ENCODE results near the gene ZNF554. TPM values are rescaled to one million over a fixed set of nuclear protein-coding genes. Genes with fewer than 3 reads are reported as not detected.

Gene ZNF554
- polyA plus RNA-seq, 2 of the 4 experiments (the other 2 are of a cell fraction): 0.54 to 0.65 TPM

- no peak for ATAC-seq
- no peaks in the 10 kb centered on the region for H3K4me1 ChIP-seq
- no peak overlapping the region for H3K27ac ChIP-seq
- no peak for DNase-seq (ENCODE audit: low read depth in 1 of 2, low spot score in 1 of 2)
- ChIA-PET CTCF (interaction anchor here (0.7 to 0.9 kb wide), 2 partner anchors 9 to 37 kb away, joined by 3 read pairs; partner anchors contain the start of gene ZNF555), POLR2A (no interaction called here)
- TF ChIP-seq ELK1 (IDR thresholded peaks at IDR 0.05; ENCODE audit: low read depth, low read length): no peak
- TF ChIP-seq MAZ (IDR thresholded peaks at IDR 0.05; ENCODE audit: borderline replicate concordance, low read depth, low read length): no peak
- TF ChIP-seq ZSCAN20 (CRISPR knock-in tag; IDR thresholded peaks at IDR 0.05): no peak
- TF ChIP-seq CEBPB (IDR thresholded peaks at IDR 0.05): no peak
- no peak for TF ChIP-seq FOSL2 (IDR thresholded peaks at IDR 0.05)
- TF ChIP-seq FOSL2 (CRISPR knock-in tag; IDR thresholded peaks at IDR 0.05): no peak
- no peak for TF ChIP-seq NPAS2 (CRISPR knock-in tag; IDR thresholded peaks at IDR 0.05; ENCODE audit: borderline replicate concordance)
- no peak for TF ChIP-seq MAX (IDR thresholded peaks at IDR 0.05)
- TF ChIP-seq HOXA7 (CRISPR knock-in tag; IDR thresholded peaks at IDR 0.05): no peak
- no peak for TF ChIP-seq USF2 (IDR thresholded peaks at IDR 0.05)
- TF ChIP-seq CBX8 (IDR thresholded peaks at IDR 0.05): no peak
- no peak for TF ChIP-seq FOXS1 (CRISPR knock-in tag; IDR thresholded peaks at IDR 0.05)
- TF ChIP-seq ATOH8 (CRISPR knock-in tag; IDR thresholded peaks at IDR 0.05; ENCODE audit: low read depth): no peak
- no peak for TF ChIP-seq RFX5 (IDR thresholded peaks at IDR 0.05)
- no peak overlapping the region for H3K4me3 ChIP-seq
- no peak overlapping the region for H3K4me2 ChIP-seq
- 89% methylated on average over 3 of the region's 3 CpGs for WGBS (ENCODE audit: missing lambda C conversion rate)
- peaks cover 76% of the 10 kb centered on the region for H3K9me3 ChIP-seq
- no peak for FAIRE-seq
Observed at GRCh38 chr19:2850256-2850925, 30.7 kb downstream of the ZNF554 start.

DNA sequence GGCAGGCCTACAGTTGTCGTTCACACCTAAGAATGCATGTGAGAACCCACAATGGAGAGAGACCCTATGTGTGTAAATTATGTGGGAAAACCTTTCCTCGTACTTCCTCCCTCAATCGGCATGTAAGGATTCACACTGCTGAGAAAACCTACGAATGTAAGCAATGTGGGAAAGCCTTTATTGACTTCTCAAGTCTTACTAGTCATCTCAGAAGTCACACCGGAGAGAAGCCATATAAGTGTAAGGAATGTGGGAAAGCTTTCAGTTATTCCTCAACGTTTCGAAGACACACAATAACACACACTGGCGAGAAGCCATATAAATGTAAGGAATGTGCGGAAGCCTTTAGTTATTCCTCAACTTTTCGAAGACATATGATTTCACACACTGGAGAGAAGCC is 32.9 kb downstream of the ZNF554 start:
- 91% methylated on average over 10 of the region's 10 CpGs for WGBS (ENCODE audit: missing lambda C conversion rate)
- ATAC-seq (no peak), DNase-seq (ENCODE audit: low read depth in 1 of 2, low spot score in 1 of 2) (no peak), FAIRE-seq (no peak)
- H3K4me3 ChIP-seq: no peak overlapping the region
- ChIA-PET POLR2A (no interaction called here), CTCF (no interaction called here)
- no peak overlapping the region for H3K27ac ChIP-seq
- peaks cover 74% of the 10 kb centered on the region for H3K9me3 ChIP-seq
- no peak overlapping the region for H3K4me2 ChIP-seq
- TF ChIP-seq KDM5A (IDR thresholded peaks at IDR 0.05): no peak
- TF ChIP-seq HEYL (CRISPR knock-in tag; IDR thresholded peaks at IDR 0.05): no peak
- TF ChIP-seq POLR2AphosphoS2 (conservative IDR thresholded peaks at IDR 0.05; ENCODE audit: low read length): no peak
- TF ChIP-seq EP300 (IDR thresholded peaks at IDR 0.05): no peak
- TF ChIP-seq HDAC2 (IDR thresholded peaks at IDR 0.05): no peak
- TF ChIP-seq, protein P1, sequence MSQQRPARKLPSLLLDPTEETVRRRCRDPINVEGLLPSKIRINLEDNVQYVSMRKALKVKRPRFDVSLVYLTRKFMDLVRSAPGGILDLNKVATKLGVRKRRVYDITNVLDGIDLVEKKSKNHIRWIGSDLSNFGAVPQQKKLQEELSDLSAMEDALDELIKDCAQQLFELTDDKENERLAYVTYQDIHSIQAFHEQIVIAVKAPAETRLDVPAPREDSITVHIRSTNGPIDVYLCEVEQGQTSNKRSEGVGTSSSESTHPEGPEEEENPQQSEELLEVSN (IDR thresholded peaks at IDR 0.05; ENCODE audit: borderline replicate concordance, low read depth): no peak
- no peak for TF ChIP-seq RAD21 (conservative IDR thresholded peaks at IDR 0.05 in 1 of 2, IDR thresholded peaks at IDR 0.05 in 1 of 2)
- TF ChIP-seq ATOH8 (CRISPR knock-in tag; IDR thresholded peaks at IDR 0.05; ENCODE audit: low read depth): no peak
- no peak for TF ChIP-seq USF2 (IDR thresholded peaks at IDR 0.05)
- no peak for TF ChIP-seq HOXB5 (CRISPR knock-in tag; IDR thresholded peaks at IDR 0.05)
- no peak for TF ChIP-seq ZFP36 (IDR thresholded peaks at IDR 0.05; ENCODE audit: borderline replicate concordance, partially characterized antibody)
- TF ChIP-seq, protein P2, sequence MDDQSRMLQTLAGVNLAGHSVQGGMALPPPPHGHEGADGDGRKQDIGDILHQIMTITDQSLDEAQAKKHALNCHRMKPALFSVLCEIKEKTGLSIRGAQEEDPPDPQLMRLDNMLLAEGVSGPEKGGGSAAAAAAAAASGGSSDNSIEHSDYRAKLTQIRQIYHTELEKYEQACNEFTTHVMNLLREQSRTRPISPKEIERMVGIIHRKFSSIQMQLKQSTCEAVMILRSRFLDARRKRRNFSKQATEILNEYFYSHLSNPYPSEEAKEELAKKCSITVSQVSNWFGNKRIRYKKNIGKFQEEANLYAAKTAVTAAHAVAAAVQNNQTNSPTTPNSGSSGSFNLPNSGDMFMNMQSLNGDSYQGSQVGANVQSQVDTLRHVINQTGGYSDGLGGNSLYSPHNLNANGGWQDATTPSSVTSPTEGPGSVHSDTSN (IDR thresholded peaks at IDR 0.05): no peak
- no peak for TF ChIP-seq HES2 (IDR thresholded peaks at IDR 0.05)
- TF ChIP-seq, protein P3, sequence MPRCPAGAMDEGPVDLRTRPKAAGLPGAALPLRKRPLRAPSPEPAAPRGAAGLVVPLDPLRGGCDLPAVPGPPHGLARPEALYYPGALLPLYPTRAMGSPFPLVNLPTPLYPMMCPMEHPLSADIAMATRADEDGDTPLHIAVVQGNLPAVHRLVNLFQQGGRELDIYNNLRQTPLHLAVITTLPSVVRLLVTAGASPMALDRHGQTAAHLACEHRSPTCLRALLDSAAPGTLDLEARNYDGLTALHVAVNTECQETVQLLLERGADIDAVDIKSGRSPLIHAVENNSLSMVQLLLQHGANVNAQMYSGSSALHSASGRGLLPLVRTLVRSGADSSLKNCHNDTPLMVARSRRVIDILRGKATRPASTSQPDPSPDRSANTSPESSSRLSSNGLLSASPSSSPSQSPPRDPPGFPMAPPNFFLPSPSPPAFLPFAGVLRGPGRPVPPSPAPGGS (IDR thresholded peaks at IDR 0.05): no peak
- TF ChIP-seq CBX2 (IDR thresholded peaks at IDR 0.05; ENCODE audit: borderline replicate concordance, low read depth): no peak
- TF ChIP-seq MYC (IDR thresholded peaks at IDR 0.05; ENCODE audit: borderline replicate concordance, low read length): no peak
- TF ChIP-seq FOXS1 (CRISPR knock-in tag; IDR thresholded peaks at IDR 0.05): no peak
- TF ChIP-seq NFE2L2 (conservative IDR thresholded peaks at IDR 0.05; ENCODE audit: low read length): no peak
- no peaks in the 10 kb centered on the region for H3K4me1 ChIP-seq
